AG04449 (cell line): ENCODE measurements around the gene RNLS.

Source experiments
- CTCF ChIA-PET: fragments of 350-600 bp; formaldehyde crosslinking; extraction: SDS; loops from one replicate; lab custom pipeline; 2021; ENCODE audit warnings: antibody characterized with exemption; lab: Yijun Ruan, JAX
- POLR2A ChIA-PET: fragments of 400-600, 350-600 bp; formaldehyde crosslinking; extraction: SDS; loops from one replicate; lab custom pipeline; 2020; ENCODE audit warnings: antibody characterized with exemption, inconsistent platforms; lab: Yijun Ruan, JAX
- DNase-seq: peaks from one replicate; pipeline ENCODE4 v3.0.0-alpha.2; 2010; ENCODE audit warnings: low read depth, low spot score
- H3K4me3 ChIP-seq: 2 replicates; pipeline ENCODE4 v1.5.1; 2011; ENCODE audit warnings: low read depth, mild to moderate bottlenecking, control low read depth, low read length
- CTCF ChIP-seq: IDR thresholded peaks from one replicate; pipeline ENCODE4 v1.5.1; 2011; ENCODE audit warnings: mild to moderate bottlenecking, moderate library complexity, low read length, control low read depth, inconsistent platforms; ENCODE audit not compliant: insufficient read depth; ENCODE audit errors: missing control alignments

The RNLS gene

DNA sequence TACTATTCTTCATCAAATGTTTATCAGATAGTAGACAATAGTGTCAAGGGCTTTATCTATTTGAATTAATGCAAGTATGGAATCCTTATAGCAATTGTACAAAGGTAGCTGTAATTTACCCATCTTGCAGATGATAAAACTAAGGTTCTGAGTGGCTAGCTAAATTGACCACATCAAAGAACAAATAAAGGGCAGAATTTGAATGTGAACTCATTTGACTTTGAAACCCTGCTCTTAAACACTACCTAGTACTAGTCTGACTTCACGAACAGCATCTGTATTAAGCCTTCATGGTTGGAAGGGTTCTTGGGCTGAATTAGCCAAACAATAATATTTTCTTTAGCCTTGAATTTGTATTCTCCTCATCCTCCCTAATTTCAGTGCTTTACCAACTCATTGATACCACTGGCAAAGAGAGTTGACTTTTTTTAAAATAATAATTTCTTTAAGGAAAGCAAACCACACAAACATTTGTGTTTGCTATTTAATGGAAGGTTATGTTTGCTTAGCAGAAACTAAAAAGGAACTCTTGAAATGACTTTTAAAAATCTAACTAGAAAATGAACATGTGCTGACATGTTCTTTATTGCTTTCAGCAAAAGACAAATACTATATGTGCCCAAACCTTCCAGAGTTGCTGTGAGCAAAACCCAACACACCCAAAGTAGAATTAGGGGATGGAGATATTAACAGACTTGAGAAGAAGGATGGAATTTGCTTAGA, 322.6 kb downstream of the RNLS start:
- no peak overlapping the region for H3K4me3 ChIP-seq
- ChIA-PET POLR2A (no interaction called here), CTCF (interaction anchor here (0.8 kb wide), 1 partner anchor 110 kb away, joined by 3 read pairs; no protein-coding TSS in a partner anchor)
- no peak for DNase-seq
- TF ChIP-seq CTCF: no peak

- CTCF ChIA-PET: no interaction called here
- POLR2A ChIA-PET: no interaction called here
- no peak overlapping the region for H3K4me3 ChIP-seq
- no peak for TF ChIP-seq CTCF
- no peak for DNase-seq
These were observed 323.7 kb downstream of the RNLS start for GRCh38 chr10:88259381-88259780.

DNA sequence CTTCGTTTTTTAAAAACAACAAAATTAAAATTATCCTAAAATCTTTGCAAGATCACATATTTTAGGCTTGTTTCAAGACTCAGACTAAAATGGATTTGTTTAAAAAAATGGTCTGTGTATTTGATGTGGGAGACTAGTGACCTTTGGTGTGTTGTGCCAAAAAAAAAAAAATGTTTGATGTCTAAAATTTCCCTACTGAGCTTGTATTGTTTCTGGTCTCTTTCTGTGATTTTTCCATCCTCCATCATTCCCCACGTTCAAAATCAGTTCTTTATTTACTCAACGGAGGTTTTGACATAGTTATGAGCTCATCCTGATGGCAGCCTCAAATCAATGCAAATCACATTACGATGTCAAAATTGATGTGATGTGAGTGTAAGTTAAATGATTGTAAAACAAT, 326.2 kb downstream of the RNLS start:
- no peak for TF ChIP-seq CTCF
- ChIA-PET POLR2A (no interaction called here), CTCF (no interaction called here)
- no peak for DNase-seq
- H3K4me3 ChIP-seq: no peak overlapping the region

- ChIA-PET POLR2A (interaction anchor here (0.8 kb wide), 1 partner anchor 394 kb away, joined by 3 read pairs; no protein-coding TSS in a partner anchor), CTCF (no interaction called here)
- DNase-seq: no peak
- H3K4me3 ChIP-seq: no peak overlapping the region
- TF ChIP-seq CTCF: no peak
These were observed 327.0 kb downstream of the RNLS start for GRCh38 chr10:88256013-88256680.

DNA sequence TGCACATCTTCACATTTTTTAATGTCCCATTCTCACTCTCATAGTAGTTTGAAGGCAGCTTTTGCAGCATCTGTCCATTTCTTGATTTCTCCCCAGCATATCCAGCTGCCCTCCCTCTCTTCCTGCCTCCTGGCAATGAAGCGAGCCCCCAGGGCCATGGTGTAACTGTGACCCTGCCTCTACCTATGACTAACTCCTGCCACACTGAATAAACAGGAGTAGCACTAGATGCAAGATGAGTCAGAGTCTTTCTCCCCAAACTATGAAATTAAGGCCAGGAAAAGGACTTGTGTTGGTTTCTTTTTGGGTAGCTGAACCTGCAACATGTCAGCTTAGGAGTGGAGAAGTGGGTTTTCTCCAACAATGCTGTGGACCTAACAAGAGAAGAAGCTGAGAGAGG, 329.0 kb downstream of the RNLS start:
- DNase-seq: no peak
- ChIA-PET CTCF (no interaction called here), POLR2A (interaction anchor here (1.3 kb wide), 1 partner anchor 17 kb away, joined by 4 read pairs; no protein-coding TSS in a partner anchor)
- no peak for TF ChIP-seq CTCF
- no peak overlapping the region for H3K4me3 ChIP-seq

DNA sequence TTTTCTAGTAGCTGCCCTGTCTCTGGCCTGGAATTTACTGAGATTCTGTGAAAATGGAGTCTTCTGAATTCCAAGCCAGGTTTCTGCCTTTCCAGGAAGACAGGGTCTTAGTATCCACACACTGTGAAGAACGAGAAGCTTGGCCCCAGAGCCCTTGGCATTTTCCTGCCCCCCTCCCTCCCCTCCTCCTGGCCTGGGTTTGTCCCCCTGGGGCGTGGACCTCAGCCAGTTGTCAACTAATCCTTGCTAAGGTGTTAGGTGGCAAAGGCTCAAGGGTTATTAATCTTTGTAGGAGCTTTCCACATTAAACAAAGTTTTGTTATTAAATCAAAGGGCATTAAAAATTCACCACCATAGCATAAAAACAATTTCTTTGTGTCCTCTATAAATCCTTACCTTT, 329.5 kb downstream of the RNLS start:
- no peak overlapping the region for H3K4me3 ChIP-seq
- no peak for DNase-seq
- no peak for TF ChIP-seq CTCF
- ChIA-PET POLR2A (interaction anchor here (1.3 kb wide), 1 partner anchor 17 kb away, joined by 4 read pairs; no protein-coding TSS in a partner anchor), CTCF (no interaction called here)
